Measurements from ENCODE around the gene RBM43.

RBM43 gene

GRCh38 chr2:151217343-151217742, 44.3 kb downstream of the RBM43 start:
- no peak for DNase-seq (ENCODE audit: low read depth)

DNA sequence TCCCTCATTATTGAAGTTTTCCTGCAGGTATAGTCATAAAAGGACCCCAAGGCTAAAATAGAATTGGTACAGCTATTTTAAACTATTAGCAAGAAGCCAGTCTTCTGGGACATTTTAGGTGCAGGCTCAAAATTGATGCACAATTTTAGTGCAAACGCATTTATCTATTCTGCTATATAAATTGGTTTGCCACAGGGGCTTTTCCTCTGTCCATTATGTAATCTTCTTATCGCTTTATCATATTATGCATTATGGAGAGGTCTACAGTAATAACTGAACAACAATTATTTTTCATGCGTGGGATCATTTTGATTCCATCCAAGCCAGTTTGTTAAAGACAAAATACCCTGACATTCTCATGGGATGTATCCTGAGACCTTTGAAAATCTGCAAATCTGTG, 54.6 kb downstream of the RBM43 start:
- DNase-seq (ENCODE audit: low read depth), result no peak

DNA sequence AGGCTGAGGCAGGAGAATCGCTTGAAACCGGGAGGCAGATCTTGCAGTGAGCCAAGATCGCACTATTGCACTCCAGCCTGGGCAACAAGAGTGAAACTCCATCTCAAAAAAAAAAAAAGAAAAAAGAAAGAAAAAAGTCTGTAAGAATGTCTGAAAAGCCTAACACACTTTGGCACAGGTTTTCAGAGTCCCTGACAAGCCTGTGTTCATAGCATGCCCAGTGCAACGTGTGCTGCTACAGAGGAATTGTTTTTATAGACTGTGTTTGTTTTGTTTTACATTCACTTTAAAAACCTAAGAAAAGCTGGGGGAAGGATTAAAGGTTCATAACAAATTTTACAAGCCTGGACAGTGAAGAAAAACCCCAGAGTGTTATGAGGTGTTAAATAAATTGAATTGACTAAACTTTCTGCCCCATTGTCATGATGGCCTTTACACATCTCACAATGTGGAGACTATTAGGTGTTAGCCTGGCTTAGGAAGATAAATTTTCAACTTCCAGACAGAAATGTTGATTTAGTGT, 55.2 kb downstream of the RBM43 start:
- DNase-seq (ENCODE audit: low read depth), result no peak

GRCh38 chr2:151205571-151205970, 56.1 kb downstream of the RBM43 start:
- no peak for DNase-seq (ENCODE audit: low read depth)

DNA sequence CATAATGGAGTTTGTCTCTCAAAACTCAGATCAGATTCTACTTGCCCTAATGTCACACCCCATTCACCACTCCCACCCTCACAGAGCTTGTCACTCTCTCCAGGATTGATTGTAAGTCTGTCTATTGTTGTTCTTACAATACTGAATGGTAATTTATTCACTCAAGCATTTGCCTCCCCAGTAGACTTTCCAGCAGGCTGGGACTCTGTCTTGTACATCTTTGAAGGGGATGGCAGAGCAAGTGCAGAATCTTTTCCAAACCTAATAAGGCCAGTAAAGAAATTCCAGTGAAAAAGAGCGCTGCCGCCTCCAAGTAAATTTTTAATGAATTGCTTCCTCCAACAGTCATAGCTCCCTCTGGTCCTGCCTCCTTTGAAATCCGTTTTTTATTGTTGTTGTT, 56.9 kb downstream of the RBM43 start:
- no peak for DNase-seq (ENCODE audit: low read depth)

- no peak for DNase-seq (ENCODE audit: low read depth)
Observed at GRCh38 chr2:151200844-151201243, 60.8 kb downstream of the RBM43 start.

DNA sequence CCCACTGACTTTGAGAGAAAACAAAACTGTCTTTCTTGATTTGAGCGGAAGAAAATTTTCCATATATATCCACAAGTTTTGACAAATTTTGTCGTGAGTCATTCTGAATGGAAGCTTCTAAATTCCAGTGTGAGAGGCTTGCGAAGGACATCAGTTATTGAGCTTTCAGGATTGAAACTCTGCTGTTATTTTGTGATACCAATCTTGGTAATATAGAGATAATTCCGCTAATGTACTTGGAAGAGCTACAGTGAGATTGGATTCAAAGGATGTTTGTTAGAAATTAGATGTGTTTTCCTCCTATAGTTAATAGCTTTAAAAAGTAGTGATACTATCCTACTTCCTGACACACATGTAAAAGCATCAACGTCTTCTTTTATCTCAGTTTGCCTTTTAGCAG, 61.4 kb downstream of the RBM43 start:
- no peak for DNase-seq (ENCODE audit: low read depth)

DNA sequence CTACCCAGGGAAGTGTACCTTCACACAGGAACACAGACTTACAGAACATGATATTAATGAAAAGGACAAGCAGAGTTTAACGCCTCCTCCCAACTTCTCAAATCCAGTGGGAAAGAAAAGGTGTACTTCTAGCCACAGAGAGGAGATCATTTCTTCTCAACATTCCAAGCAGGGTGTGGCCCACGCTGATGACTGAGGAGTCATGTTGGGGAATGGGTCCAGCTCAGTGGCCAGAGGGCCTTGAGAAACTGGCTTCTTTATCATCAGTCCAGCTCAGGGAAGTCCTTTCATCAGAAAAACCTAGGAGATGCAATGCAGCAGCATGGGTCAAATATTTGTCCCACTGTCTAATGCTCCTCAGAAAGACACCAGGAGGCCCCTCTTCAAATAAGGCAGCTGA, 63.0 kb downstream of the RBM43 start:
- DNase-seq (ENCODE audit: low read depth), result no peak
